ENCODE measurements around the gene SLC25A20.

The SLC25A20 gene

GRCh38 chr3:48938689-48939088 lies 40.0 kb upstream of the SLC25A20 start:
- Histone ChIP-seq H3K9me3 (ENCODE audit: insufficient read depth, low read length, severe bottlenecking) (no peaks in the 10 kb centered on the region), H3K27ac (ENCODE audit: low read length) (no peak overlapping the region), H3K4me1 (ENCODE audit: insufficient read depth, low read length) (no peaks in the 10 kb centered on the region), H3K4me2 (ENCODE audit: insufficient read depth, low read length) (no peak overlapping the region), H3K9ac (ENCODE audit: low read depth, low read length) (no peak overlapping the region), H4K20me1 (ENCODE audit: insufficient read depth, low read length) (peaks cover 25% of the 10 kb centered on the region; the same call in 1 of the 2 replicates), H3K79me2 (ENCODE audit: insufficient read depth, low read length) (peaks cover 70% of the 10 kb centered on the region), H3K27me3 (ENCODE audit: insufficient read depth, low read length, poor library complexity) (no peaks in the 10 kb centered on the region), H3K36me3 (ENCODE audit: insufficient read depth, low read length) (peaks cover 36% of the 10 kb centered on the region), H2AFZ (ENCODE audit: low read depth, low read length) (no peak overlapping the region), H3K4me3 (ENCODE audit: low read depth in 1 of 2, low read length in 2 of 2) (no peak overlapping the region)
- TF ChIP-seq EZH2 (IDR thresholded peaks at IDR 0.05; ENCODE audit: borderline replicate concordance, low read depth, low read length, severe bottlenecking): no peak
- no peak for TF ChIP-seq CTCF (IDR thresholded peaks at IDR 0.05; ENCODE audit: borderline replicate concordance, extremely low read depth, low read length, poor library complexity, severe bottlenecking)
- DNase-seq (no peak), ATAC-seq (ENCODE audit: insufficient read depth, low read depth) (no peak)

- Histone ChIP-seq H3K4me1 (ENCODE audit: insufficient read depth, low read length) (no peaks in the 10 kb centered on the region), H3K9ac (ENCODE audit: low read depth, low read length) (no peak overlapping the region), H3K4me3 (ENCODE audit: low read depth in 1 of 2, low read length in 2 of 2) (no peak overlapping the region), H2AFZ (ENCODE audit: low read depth, low read length) (no peak overlapping the region), H4K20me1 (ENCODE audit: insufficient read depth, low read length) (peaks cover 21% of the 10 kb centered on the region; the same call in 1 of the 2 replicates), H3K79me2 (ENCODE audit: insufficient read depth, low read length) (peaks cover 70% of the 10 kb centered on the region), H3K9me3 (ENCODE audit: insufficient read depth, low read length, severe bottlenecking) (no peaks in the 10 kb centered on the region), H3K4me2 (ENCODE audit: insufficient read depth, low read length) (no peak overlapping the region), H3K27me3 (ENCODE audit: insufficient read depth, low read length, poor library complexity) (no peaks in the 10 kb centered on the region), H3K27ac (ENCODE audit: low read length) (no peak overlapping the region), H3K36me3 (ENCODE audit: insufficient read depth, low read length) (peaks cover 34% of the 10 kb centered on the region)
- no peak for ATAC-seq (ENCODE audit: insufficient read depth, low read depth)
- no peak for DNase-seq
- no peak for TF ChIP-seq CTCF (IDR thresholded peaks at IDR 0.05; ENCODE audit: borderline replicate concordance, extremely low read depth, low read length, poor library complexity, severe bottlenecking)
- TF ChIP-seq EZH2 (IDR thresholded peaks at IDR 0.05; ENCODE audit: borderline replicate concordance, low read depth, low read length, severe bottlenecking): no peak
Measured at GRCh38 chr3:48938156-48938555, 39.5 kb upstream of the SLC25A20 start.

GRCh38 chr3:48935530-48935929 lies 36.8 kb upstream of the SLC25A20 start:
- DNase-seq: no peak
- no peak for TF ChIP-seq CTCF (IDR thresholded peaks at IDR 0.05; ENCODE audit: borderline replicate concordance, extremely low read depth, low read length, poor library complexity, severe bottlenecking)
- no peak for TF ChIP-seq EZH2 (IDR thresholded peaks at IDR 0.05; ENCODE audit: borderline replicate concordance, low read depth, low read length, severe bottlenecking)
- Histone ChIP-seq H3K79me2 (ENCODE audit: insufficient read depth, low read length) (peaks cover 79% of the 10 kb centered on the region), H3K4me1 (ENCODE audit: insufficient read depth, low read length) (no peaks in the 10 kb centered on the region), H3K9me3 (ENCODE audit: insufficient read depth, low read length, severe bottlenecking) (no peaks in the 10 kb centered on the region), H3K27me3 (ENCODE audit: insufficient read depth, low read length, poor library complexity) (no peaks in the 10 kb centered on the region), H3K4me2 (ENCODE audit: insufficient read depth, low read length) (no peak overlapping the region), H3K9ac (ENCODE audit: low read depth, low read length) (no peak overlapping the region), H4K20me1 (ENCODE audit: insufficient read depth, low read length) (peaks cover 33% of the 10 kb centered on the region; the same call in 1 of the 2 replicates), H2AFZ (ENCODE audit: low read depth, low read length) (no peak overlapping the region), H3K36me3 (ENCODE audit: insufficient read depth, low read length) (peaks cover 46% of the 10 kb centered on the region), H3K27ac (ENCODE audit: low read length) (no peak overlapping the region), H3K4me3 (ENCODE audit: low read depth in 1 of 2, low read length in 2 of 2) (no peak overlapping the region)
- no peak for ATAC-seq (ENCODE audit: insufficient read depth, low read depth)

Measured in DND-41 (cell line).